B cell (primary cell): Measurements from ENCODE around the gene TTC27.

Experiments used
- CTCF ChIP-seq: fragments of 200-600 bp; IDR thresholded peaks from one replicate; pipeline ENCODE4 v1.8.0; 2022; ENCODE audit warnings: antibody characterized with exemption, mild to moderate bottlenecking
- EZH2 ChIP-seq: IDR thresholded peaks from 2 replicates; pipeline ENCODE4 v1.6.1; 2012; ENCODE audit warnings: borderline replicate concordance, low read depth, mild to moderate bottlenecking, moderate library complexity, low read length; ENCODE audit not compliant: insufficient read depth, poor library complexity, severe bottlenecking

- TF ChIP-seq CTCF (no peak), EZH2 (no peak)
Observed at GRCh38 chr2:32805104-32806095, 177.6 kb downstream of the TTC27 start.
